Right forelimb (tissue), 1 donor: ENCODE measurements around the gene CAPN11.
"Not testable (repeated sequence)": the region's sequence is repeated elsewhere in the genome, so short reads cannot be mapped to it uniquely, and the experiment has no call there.

Experiments used
- DNase-seq: peaks from one replicate; pipeline ENCODE4 v3.0.0-alpha.2; 2018

The CAPN11 gene

GRCh38 chr6:44132476-44132875 lies 26.1 kb upstream of the CAPN11 start:
- no peak for DNase-seq

GRCh38 chr6:44133003-44133931 lies 25.4 kb upstream of the CAPN11 start:
- DNase-seq = peak; percentile 53

- DNase-seq = no peak
Measured at GRCh38 chr6:44133981-44134711, 24.5 kb upstream of the CAPN11 start.

- DNase-seq = no peak
Measured at GRCh38 chr6:44135173-44135758, 23.4 kb upstream of the CAPN11 start.

- no peak for DNase-seq
Measured at GRCh38 chr6:44135875-44136274, 22.7 kb upstream of the CAPN11 start.

- DNase-seq = no peak
Measured at GRCh38 chr6:44138717-44139350, 19.8 kb upstream of the CAPN11 start.

- no peak for DNase-seq
Measured at GRCh38 chr6:44139351-44139743, 19.3 kb upstream of the CAPN11 start.

- DNase-seq = no peak
Measured at GRCh38 chr6:44142835-44143234, 15.8 kb upstream of the CAPN11 start.

GRCh38 chr6:44143731-44144130 lies 14.9 kb upstream of the CAPN11 start:
- no peak for DNase-seq

GRCh38 chr6:44144536-44144935 lies 14.1 kb upstream of the CAPN11 start:
- not testable (repeated sequence) for DNase-seq

GRCh38 chr6:44145839-44146238 lies 12.8 kb upstream of the CAPN11 start:
- DNase-seq = no peak

- DNase-seq = no peak
Measured at GRCh38 chr6:44146685-44147084, 11.9 kb upstream of the CAPN11 start.

GRCh38 chr6:44147256-44147655 lies 11.4 kb upstream of the CAPN11 start:
- DNase-seq = no peak

- DNase-seq = no peak
Measured at GRCh38 chr6:44148306-44148705, 10.3 kb upstream of the CAPN11 start.

GRCh38 chr6:44149369-44150012 lies 9.1 kb upstream of the CAPN11 start:
- no peak for DNase-seq

- no peak for DNase-seq
Measured at GRCh38 chr6:44150317-44150917, 8.2 kb upstream of the CAPN11 start.

GRCh38 chr6:44151348-44152108 lies 7.1 kb upstream of the CAPN11 start:
- DNase-seq = peak; percentile 81

- DNase-seq = no peak
Measured at GRCh38 chr6:44152109-44152461, 6.5 kb upstream of the CAPN11 start.

- no peak for DNase-seq
Measured at GRCh38 chr6:44152533-44152932, 6.1 kb upstream of the CAPN11 start.

- DNase-seq = no peak
Measured at GRCh38 chr6:44154067-44154466, 4.6 kb upstream of the CAPN11 start.

- no peak for DNase-seq
Measured at GRCh38 chr6:44156494-44157151, 2.0 kb upstream of the CAPN11 start.
